Activated T-cell treated with anti-CD3 and anti-CD28 coated beads for 1 hour (primary cell): ENCODE measurements around the gene IWS1.
"Not testable (repeated sequence)": the region's sequence is repeated elsewhere in the genome, so short reads cannot be mapped to it uniquely, and the experiment has no call there.

Source experiments
- DNase-seq: peaks from one replicate; pipeline ENCODE4 v3.0.0-alpha.2; 2020; ENCODE audit warnings: low read depth

Gene IWS1

DNA sequence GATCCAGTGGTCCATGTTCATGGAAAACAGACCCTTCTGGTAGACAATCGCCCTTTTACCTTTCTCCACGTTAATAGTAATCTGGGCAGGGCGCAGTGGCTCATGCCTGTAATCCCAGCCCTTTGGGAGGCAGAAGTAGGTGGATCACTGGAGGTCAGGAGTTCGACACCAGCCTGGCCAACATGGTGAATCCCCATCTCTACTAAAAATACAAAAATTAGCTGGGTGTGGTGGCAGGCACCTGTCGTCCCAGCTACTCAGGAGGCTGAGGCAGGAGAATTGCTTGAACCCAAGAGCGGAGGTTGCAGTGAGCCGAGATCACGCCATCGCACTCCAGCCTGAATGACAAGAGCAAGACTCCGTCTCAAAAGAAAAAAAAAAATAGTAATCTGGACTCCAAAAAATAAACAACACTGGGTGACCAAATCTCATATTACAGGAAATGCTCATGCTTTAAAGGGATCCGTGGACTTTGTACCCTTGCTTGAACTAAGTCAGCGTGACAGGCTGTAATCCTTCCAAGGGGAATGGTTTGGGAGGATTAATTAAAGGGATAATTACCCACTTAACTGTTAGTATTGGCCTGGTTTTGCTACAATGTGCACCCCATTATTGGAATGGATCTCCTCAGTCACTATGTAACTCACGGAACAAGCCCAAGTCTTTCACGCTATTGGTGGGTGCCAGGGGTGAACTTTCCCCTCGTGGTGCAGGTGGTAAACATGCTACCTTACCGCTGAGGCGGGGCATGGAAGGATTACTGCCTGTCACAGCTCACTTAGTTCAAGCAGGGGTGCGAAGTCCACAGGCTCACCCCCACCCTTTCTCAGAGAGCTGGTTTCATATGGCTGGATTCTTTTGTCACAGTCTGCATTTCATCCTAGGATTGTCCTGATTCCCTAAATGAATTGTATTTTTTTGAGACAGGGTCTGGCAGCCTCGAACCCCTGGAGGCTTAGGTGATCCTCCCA, 71.4 kb downstream of the IWS1 start:
- DNase-seq, result no peak

DNA sequence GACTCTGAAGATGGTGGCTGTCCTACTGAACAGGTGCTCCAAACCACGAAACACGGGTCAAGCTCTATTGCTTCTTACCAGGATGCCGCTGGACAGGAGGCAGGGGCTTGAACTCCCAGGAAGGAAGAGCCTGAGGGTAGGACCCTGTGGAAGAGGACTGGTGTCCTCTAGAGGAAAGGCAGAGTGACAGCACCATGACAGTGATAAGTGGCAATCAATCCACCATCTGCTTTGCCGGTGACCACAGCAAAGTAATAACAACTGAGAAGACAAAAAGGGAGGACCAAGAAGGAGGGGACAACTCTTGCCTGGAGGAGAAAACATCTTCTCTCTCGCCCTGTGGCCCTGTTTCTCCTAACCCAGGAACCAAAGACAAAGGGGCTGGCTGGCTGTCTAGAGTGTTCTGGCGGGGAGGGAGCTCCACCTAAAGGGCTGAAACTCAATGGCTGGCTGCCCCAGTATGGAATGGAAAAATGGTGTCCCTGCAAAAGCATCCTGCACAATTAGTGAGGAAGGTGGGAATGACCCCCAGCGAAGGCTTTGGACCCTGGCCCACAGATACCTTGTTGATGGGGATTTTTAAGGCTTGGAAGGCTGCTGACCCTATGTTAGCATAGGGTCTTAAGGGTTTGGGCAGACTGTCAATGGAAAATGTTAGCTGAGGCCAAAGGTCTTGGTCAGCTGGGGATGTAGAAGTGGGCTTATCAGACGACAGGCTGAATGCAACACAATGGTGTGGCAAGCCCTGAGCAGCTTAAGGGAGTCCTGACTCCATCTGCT, 72.7 kb downstream of the IWS1 start:
- no peak for DNase-seq

GRCh38 chr2:127453013-127453391, 73.3 kb downstream of the IWS1 start:
- DNase-seq, result no peak

- not testable (repeated sequence) for DNase-seq
These were observed 73.9 kb downstream of the IWS1 start for GRCh38 chr2:127452423-127452822.

- no peak for DNase-seq
These were observed 74.3 kb downstream of the IWS1 start for GRCh38 chr2:127451981-127452380.

DNA sequence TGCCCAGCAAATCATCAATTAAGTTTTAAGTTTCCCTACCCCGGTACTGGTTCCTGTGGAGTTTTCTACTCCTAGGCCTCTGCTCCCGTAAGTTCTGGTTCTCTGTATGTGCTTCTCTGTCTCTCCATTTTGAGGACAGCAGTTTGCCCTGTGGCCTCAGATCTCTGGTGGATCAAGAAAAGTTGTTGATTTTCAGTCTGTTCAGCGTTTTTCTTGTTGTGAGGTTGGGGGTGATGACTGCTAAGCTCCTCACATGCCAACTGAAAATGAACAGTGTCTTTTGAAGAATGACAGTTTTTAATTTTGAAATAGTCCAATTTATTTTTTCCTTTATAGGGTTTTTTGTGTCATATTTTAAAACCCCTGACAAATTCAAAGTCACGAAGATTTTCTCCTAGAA, 76.4 kb downstream of the IWS1 start:
- DNase-seq, result no peak

- DNase-seq, result no peak
These were observed 76.9 kb downstream of the IWS1 start for GRCh38 chr2:127449414-127449813.

GRCh38 chr2:127448526-127448925, 77.8 kb downstream of the IWS1 start:
- no peak for DNase-seq

- DNase-seq, result no peak
These were observed 86.9 kb downstream of the IWS1 start for GRCh38 chr2:127439343-127439742.

GRCh38 chr2:127437781-127438726, 88.2 kb downstream of the IWS1 start:
- DNase-seq, result no peak

GRCh38 chr2:127437056-127437455, 89.2 kb downstream of the IWS1 start:
- no peak for DNase-seq

DNA sequence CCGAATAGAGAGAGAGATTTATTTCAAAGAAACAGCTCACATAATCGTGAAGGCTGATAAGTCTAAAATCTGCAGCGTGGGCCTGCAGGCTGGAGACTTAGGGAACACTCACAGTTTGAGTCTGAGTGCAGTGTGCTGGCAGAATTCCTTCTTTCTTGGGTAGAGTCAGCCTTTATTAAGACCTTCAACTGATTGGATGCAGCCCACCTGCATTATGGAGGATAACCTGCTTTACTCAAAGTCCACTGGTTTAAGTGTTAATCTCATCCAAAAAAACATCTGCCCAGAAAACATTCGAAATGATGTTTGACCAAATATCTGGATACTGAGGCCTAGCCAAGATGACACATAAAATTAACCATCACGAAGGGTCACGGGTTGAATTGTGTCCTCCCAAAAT, 91.8 kb downstream of the IWS1 start:
- DNase-seq, result no peak

- no peak for DNase-seq
These were observed 94.8 kb downstream of the IWS1 start for GRCh38 chr2:127431408-127432023.
